Right lung (tissue), 5 donors: Measurements from ENCODE around the gene CRISPLD2. TPM values are rescaled to one million over a fixed set of nuclear protein-coding genes. Genes with fewer than 3 reads are reported as not detected.
A peak's percentile ranks its signal among the peaks of the same experiment; 100 is the strongest.
"Not testable (repeated sequence)": the region's sequence is repeated elsewhere in the genome, so short reads cannot be mapped to it uniquely, and the experiment has no call there.

Source experiments
- DNase-seq, 2 donors: peaks; one replicate each; pipeline ENCODE4 v3.0.0-alpha.2; 2013
- polyA plus RNA-seq, 5 donors: library from polyadenylated mRNA; unstranded; fragments of 120-200 nt; gene quantifications; one replicate each; pipeline versions ENCODE4 v1.2.1 to v1.2.3, GENCODE V29; 2013; ENCODE audit warnings: inconsistent platforms in 1 of 5, low replicate concordance in 1 of 5; ENCODE audit not compliant: insufficient read length in 5 of 5, insufficient read depth in 1 of 5

Gene CRISPLD2
- polyA plus RNA-seq, 5 donors = 12.0 to 33.8 (median 20.6) TPM

- no peak for DNase-seq
These were observed 110.7 kb downstream of the CRISPLD2 start for GRCh38 chr16:84930298-84931106.

DNA sequence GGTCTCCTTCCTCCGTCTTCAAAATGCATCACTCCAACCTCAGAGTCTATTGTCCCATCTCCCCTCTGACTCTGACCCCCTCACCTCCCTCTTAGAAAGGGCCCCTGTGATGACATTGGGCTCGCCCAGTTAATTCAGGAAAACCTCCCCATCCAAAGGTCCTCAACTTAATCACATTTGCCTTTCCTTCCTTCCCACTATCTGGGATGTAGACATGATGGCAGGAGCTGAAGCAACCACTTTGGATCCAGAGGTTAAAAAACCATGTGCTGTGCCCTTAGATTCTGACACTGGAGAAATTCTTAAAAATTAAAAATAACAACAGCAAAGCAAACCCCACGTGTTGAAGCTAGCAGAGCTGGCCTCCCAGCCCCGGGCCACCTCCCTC, 111.3 kb downstream of the CRISPLD2 start:
- no peak for DNase-seq

DNA sequence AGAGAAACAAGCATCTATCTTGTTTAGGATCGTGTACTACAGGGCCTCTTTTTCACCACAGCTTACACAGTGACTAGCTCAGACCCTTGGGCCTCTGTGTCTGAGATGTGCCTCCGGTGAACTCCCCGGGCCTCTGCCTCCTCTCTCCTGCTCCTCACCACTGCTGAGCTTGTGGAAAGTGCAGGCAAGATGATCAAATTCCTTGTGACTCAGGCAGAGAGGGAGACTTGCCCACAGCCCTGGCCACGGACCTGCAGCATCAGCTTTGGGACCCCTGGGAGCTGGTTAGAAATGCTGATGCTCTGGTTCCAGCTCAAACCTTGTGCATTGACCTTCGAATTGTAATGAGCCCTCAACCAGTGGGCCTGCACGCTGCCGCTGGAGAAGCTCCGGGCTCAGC, 111.7 kb downstream of the CRISPLD2 start:
- no peak for DNase-seq

DNA sequence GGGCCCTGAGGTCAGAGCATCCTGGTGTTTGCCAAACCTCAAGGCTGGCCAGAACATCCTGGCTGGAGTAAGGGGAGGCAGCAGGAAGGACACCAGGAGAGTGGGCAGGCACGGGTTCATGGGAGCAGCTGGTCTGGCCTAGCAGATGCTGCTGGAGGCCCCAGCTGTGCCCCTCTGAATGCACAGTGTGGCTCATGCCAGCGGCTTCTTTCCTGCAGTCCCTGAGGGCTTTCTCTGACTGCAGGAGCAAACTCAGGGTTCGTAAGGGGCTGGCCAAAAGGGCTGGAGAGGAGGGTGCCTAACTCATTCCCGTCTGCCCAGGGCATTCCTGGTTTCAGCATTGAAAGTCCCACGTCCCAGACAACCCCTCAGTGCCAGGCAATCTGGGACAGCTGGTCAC, 112.9 kb downstream of the CRISPLD2 start:
- DNase-seq = no peak

- DNase-seq = no peak
These were observed 114.2 kb downstream of the CRISPLD2 start for GRCh38 chr16:84933774-84934631.

DNA sequence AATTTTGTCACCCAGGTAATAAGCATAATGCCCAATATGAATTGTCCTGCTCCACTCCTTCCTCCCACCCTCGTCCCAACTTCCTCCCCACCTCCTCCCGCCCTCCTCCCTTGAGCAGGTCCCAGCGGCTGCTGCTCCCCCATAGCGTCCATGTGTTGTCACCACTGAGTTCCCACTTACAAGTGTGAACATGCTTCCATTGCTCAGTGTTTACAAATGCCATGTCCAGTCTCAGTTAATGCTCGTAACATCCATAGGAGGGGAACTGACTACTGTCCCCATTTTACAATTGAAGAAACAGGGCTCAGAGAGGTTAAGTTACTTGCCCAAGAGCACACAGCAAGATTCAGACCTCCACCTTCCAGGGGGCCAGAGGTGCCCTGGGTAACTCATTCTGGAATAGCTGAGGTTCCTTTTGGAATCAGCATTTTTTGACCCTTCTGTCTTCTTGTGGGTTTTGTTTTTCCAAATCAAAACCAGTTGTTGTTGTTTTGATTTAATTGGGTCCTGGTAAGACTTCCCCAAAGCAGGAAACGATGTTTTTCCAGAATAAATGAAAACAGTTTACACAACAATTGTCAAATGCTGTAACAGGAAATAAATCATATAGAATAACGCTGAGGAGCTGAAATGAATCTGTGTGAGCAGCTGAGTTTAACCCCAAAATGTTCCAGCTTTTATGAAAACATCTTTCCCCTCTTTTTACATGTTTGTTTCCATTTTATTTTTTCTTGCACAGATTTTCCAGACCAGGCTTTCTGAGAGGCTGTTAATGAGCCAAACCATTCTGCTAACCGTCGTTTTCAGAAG, 117.6 kb downstream of the CRISPLD2 start:
- peak in 1 of 2 donors; percentile 60 for DNase-seq

- DNase-seq = not testable (repeated sequence)
These were observed 118.8 kb downstream of the CRISPLD2 start for GRCh38 chr16:84938616-84939015.

DNA sequence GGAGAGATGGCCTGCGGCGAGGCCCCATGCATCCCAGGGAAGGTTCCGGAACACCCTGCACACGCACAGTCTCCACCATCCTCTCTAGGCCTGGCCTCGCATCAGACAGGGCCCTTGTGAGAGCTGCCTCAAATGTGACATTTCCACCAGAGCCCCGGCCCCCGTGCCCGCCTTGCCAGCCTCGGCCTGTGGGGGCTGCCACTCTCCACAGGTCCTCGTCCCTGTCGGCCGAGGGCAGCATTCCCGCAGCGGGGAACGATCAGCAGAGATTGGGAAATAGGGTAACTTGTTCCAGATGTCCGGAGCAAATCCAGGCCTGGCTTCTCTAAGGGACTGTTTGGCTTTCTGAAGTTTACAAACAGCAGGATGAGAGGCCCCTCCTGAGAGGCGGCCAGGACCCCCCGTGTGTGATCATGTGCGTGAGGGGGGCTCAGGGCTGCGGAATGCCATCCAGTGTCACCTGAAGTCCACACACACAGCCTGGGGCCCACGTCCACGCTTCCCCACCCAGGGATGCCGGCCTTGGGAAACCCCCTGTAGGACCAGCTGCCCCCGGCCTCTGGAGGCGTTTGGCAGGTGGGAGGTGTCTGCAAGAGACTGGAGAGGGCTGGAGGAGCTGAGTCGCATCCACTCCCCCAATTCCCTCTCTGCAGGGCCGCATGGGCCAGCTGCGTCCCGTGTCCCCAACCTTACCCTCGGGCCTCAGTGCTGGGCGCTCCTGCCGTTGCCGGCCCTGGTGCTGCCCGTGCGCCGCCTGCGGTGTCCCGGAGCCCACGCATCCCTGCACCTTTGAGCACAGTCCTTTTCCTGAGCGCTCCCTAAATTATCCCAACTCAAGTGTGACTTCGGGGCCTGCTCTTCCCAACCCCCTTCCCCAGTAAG, 121.1 kb downstream of the CRISPLD2 start:
- DNase-seq = peak in 1 of 2 donors; percentile 64

- DNase-seq = no peak
These were observed 122.1 kb downstream of the CRISPLD2 start for GRCh38 chr16:84941921-84942320.

DNA sequence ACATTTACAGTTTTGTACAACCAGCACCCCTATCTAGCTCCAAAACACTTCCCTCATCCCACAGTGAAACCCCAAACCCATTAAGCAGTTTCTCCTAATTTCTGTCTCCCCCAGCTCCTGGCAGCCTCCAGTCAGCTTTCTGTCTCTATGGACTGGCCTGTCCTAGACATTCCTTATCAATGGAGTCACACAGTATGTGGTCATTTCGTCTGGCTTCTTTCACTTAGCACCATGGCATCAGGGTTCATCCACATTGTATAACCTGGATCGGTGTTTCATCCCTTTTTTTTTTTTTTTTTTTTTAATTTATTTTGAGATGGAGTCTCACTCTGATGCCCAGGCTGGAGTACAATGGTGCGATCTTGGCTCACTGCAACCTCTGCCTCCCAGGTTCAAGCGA, 123.0 kb downstream of the CRISPLD2 start:
- DNase-seq = no peak

DNA sequence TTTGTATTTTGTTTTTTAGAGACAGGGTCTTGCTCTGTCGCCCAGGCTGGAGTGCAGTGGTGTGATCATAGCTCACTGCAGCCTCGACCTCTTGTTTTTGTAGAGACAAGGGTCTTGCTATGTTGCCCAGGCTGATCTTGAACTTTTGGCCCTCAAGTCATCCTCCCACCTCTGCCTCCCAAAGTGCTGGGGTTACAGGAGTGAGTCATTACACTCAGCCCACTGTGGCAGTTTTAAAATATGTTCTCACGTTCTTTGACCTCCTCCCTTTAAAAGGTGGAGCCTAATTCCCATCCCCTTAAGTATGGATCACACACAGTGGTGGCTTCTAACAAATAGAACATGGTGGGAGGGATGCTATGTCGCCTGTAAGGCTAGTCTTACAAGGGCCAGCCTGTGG, 123.8 kb downstream of the CRISPLD2 start:
- no peak for DNase-seq

DNA sequence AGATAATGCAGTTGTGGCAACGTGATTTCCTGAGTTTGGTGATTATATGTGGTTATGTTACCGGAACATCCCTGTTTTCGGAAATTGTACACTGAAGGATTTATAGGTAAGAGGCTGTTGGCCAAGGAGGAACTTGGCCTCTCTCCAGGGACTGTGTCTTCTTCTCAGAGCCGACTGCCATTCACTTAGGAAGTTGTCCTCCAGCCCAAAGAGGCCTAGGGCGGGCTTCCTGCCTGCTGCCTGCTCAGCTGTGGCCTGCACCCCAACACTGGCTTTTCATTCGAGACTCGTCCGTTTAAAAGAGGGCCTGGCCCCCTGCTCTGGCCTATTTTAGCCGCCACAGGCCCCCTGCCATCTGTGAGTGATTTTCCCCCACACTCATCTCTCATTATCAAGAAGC, 127.2 kb downstream of the CRISPLD2 start:
- DNase-seq = no peak

GRCh38 chr16:84947996-84948850, 128.4 kb downstream of the CRISPLD2 start:
- DNase-seq = no peak

GRCh38 chr16:84948851-84949610, 129.2 kb downstream of the CRISPLD2 start:
- no peak for DNase-seq

DNA sequence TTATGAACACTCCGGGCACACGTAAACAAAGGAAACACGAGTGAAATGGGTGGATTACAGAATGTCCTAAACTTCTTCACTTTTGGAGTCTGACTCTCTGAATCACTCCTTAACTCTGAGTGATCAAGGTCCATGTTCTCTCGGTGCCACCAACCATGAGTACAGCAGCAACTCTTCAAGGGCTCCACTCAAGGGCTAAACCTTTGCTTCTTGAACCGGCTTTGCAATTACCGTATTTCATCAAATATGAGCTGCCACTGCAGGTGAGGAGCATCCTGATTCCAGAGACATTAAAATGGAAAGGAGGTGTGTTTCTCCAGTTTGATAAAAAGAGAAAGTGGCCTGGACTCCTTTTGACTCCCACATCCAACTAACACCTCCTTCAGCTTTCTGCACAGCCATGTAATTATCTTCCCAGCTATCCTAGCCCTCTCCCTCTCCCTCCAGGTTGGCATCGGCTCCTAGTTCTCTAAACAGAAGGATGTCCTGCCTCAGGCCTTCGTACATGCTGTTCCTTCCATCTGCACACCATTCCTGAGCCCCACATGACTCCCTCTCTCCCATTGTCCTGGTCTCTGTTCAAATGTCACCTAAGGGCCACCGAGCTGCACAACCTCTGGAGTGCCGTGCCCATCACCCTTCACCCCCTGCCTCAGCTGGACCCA, 130.1 kb downstream of the CRISPLD2 start:
- no peak for DNase-seq

- no peak for DNase-seq
These were observed 131.1 kb downstream of the CRISPLD2 start for GRCh38 chr16:84950906-84951305.

GRCh38 chr16:84952335-84953189, 132.8 kb downstream of the CRISPLD2 start:
- peak; percentile 73 to 82 for DNase-seq
